Activated CD4-positive, alpha-beta T cell treated with anti-CD3 and anti-CD28 coated beads for 48 hours (primary cell): ENCODE results near the gene DOC2A.
A peak's percentile ranks its signal among the peaks of the same experiment; 100 is the strongest.

Experiments used
- DNase-seq: peaks from one replicate; pipeline ENCODE4 v3.0.0-alpha.2; 2020

The DOC2A gene

DNA sequence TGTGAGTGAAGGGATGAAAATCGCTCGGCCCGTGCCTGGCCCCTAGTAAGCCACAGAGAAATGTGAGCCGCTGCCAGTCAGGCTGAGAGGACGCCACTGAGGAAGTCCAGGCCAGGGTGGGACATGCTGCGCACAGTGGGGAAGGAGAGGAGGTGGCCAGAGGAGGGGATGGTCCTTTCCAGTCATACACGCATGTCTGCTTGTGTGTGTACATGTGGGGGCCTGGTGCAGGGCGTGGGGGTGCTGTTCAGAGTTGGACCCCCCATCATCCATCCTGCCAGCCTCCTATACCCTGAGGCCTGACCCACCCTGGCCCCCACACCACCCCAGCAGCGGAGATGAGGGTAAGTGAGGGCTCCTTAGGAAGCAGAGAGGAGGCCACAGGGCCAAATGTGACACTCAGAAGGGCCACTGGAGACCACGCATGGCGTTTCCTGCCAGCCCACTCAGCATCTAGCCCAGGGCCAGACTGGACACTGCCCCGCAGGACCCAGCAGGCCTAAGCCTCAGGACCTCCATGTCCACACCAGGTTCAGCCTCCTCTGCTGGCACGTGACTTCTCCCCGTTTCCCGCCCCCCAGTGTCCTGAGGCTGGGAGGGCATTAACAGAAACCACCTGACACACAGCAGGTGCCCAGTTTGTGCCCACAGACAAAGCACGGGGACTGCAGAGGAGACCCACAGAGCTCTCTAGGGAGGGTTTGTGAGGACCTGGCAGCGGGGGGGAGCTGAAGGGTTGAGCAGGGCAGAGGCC, 7.0 kb downstream of the DOC2A start:
- DNase-seq: no peak

DNA sequence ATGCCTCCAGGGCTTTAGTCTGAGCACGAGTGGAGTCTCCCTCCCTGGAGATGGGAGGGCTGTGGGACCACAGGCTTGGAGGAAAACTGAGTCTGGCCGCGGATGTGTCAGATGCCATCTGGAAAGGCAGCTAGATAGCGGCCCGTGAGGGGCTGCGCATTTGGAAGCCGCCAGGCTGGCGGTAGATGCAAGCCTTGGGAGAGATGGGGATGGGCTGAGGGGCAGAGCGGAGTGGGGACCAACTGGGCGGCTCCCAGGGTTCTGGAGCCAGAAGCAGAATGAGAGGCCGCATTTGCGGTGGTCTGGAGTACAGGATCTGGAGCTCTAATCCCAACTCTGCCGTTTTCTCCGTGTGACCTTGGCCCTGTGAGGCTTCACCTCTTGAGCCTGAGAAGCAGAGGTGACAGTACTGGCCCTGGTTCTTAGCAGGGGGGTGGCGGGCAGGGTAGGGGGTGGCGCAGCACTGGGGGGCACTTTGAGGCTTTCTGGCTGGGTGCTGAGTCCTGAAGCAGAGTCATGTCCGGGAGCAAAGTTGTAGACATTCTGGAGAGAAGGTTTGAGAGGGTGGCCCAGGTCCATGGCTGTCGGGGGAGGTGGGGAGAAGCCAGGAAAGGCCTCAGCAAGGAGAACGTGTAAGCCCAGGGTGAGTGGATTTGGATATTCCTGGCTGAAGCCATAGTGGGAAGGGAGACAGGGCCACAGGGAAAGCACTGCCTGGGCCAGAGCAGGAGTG, 8.0 kb downstream of the DOC2A start:
- DNase-seq: no peak

DNA sequence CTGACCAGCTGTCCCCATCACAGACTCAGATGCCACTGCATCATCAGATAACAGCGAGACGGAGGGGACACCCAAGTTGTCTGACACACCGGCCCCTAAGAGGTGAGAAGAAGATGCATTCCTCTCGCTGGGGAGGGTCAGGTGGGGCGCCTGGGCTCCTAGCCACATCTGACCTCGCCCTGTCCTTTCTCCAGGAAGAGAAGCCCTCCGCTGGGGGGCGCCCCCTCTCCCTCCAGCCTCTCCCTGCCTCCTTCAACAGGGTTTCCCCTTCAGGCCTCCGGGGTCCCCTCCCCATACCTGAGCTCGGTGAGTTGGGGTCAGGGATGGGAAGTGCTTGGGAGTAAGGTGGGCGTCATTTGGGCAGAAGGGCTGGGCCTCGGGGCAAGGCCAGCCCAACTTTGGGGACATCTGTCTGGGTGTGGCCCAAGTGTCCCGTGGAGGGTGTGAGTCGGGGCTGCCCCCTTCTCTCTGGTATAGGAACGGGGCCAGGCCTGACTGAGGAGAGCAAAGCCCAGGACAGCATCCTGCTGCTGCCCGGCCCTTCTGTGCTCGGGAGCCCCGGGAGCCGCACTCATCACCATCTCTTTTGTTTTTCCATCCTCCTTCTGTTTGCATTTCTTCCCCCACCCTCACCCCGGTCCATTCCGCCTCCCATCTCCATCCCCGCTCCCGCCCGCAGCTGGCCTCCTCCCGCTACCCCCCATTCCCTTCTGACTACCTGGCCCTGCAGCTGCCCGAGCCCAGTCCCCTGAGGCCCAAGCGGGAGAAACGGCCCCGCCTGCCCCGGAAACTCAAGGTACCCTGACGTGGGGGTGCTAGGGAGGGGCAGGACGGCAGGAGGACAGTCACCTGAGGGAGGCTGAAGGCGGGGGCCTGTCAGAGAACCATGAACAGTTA, 9.8 kb downstream of the DOC2A start:
- DNase-seq: no peak

DNA sequence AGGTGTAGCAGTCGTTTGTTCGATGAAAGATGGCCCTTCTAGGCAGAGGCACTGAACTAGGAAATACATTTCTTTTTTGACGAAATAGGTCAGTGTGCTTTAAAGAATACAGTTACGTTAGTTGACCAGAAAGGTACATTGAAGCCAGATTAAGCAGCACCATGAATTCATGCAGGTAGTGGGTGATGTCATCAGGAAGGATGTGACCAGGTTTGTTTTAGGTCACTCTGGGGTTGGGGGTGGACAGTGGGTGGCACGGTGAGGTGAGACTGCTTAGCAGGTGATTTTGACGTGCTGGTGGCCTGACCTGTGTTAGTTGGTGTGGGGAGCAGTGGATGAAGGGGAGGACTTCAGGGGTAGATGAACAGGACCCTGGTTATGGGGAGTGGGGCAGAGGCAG, 11.2 kb downstream of the DOC2A start:
- no peak for DNase-seq

DNA sequence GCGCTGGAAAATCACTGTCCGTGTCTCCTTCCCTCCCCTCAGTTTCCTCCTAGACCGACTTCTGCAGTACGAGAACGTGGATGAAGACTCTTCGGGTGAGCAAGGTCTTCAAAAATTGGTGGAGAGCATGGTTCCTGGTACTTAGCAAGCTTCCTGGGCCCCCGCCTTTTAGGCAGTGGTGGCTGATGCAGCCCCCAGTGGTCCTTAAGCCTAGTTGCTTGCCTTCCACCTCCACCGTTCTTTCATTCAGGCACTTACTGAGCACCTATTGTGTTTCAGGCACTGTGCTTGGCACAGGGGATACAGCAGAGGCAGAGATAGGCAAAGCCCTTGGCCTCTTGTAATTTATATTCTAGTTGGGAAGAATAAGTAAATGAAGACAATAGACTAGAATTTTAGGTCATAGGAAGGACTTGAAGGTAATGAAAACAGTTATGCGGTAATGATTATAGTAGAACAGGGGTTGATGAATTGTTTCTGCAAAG, 14.0 kb downstream of the DOC2A start:
- no peak for DNase-seq

DNA sequence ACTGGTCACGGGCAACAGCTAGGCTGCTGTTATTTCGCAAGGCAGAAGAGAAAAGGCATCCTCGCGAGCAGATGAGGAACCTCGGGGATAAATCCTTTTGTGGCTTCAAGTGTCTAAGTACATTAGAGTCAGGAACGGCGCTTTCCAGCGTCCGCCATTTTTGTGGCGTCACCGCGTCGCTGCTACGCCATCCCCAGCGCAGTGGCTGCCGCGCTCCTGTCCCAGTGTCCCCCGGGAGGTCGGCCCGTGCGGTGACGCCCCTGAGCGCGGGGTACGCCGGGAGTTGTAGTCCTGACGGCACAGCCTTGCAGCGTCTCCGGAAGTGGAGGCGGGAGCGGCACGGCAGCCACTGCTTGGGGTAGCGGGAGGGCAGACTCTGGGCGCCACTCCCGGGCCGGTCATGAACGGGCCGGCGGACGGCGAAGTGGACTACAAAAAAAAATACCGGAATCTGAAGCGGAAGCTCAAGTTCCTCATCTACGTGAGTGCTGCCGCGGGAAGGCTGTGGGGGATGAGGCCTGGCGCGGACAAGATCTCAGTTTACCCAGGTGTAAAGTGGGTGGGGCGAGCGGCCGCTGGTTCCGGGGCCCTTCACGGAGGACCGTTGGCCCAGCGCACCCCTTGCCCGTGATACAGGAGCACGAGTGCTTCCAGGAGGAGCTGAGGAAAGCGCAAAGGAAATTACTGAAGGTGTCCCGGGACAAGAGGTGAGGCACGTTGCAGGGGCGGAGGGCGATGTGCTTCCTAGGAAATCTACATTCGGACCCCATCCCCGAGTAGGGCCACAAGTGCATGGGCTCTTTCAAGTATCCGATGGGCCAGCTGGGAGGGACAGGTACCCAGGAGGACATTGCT, 14.7 kb downstream of the DOC2A start, which contains the start of gene INO80E:
TSS of gene INO80E (plus strand) at position 331 of the 855 bp plus-strand sequence. CDS start at position 401, 70 bp downstream.
- DNase-seq: peak; percentile 100

DNA sequence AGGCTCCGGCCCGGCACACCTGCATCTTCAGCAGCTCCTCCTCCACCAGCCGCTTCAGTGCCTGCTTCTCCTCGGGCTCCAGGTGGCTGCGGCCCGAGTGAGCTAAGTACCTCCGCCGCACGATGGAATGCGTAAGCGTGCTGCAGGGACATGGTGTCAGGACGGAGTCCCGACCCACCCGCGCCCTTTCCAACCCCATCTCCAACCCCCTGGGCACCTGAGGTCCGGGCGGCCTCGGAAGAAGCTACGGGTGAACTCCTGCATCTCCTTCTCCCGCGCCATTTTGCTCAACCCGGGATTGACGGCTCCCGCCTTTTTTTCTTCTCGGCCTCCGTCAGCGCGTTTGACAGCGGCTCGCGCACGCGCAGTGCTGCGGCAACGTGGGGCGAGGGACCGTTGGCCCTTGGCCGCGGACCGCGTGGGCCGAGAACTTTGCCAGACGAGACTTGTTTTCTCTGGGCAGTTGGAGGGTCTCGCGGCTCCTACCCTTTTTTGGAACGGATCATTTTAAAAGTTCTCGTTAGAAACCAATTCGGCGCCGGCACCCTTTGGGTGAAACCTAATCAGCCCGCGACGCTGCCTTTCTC, 15.4 kb downstream of the DOC2A start, which contains the start of gene HIRIP3:
TSS of gene HIRIP3 (minus strand) at position 294 of the 587 bp plus-strand sequence. CDS start at position 282, 12 bp downstream.
- DNase-seq: peak; percentile 92

DNA sequence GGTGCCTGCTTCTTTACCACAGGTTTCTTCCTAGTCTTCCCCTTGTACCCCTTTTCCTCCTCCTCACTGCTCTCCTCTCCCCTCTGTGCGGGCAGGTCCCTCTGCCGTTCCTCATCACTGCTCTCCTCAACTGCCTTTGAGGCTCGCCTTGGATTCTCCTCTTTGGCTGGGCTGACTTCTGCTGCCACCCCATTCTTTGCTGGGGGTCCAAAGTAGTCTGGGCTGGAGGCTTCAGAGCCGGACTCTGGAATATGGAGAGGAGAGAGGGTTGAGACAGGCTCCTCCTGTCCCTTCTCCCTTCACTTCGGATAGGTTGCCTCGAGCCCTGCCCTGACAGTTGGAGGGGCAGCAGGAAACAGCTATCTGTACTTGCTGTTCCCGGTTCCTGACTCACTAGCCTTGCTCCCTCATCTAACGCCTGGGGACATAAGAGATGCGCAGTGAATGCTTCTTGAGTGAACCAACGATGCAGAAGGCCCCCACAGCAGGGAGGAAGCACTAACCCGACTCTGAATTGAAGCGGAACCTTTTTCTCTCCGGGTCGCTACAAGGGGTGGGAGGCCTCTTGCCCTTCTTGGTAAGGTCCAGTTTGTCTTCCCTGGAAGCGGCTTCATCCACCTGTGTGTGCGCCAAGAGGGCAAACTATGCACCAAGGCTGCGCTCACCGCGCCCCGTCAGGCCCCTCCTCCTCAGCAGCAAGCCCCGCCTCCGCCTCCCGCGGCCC, 16.1 kb downstream of the DOC2A start:
- DNase-seq: peak; percentile 85

DNA sequence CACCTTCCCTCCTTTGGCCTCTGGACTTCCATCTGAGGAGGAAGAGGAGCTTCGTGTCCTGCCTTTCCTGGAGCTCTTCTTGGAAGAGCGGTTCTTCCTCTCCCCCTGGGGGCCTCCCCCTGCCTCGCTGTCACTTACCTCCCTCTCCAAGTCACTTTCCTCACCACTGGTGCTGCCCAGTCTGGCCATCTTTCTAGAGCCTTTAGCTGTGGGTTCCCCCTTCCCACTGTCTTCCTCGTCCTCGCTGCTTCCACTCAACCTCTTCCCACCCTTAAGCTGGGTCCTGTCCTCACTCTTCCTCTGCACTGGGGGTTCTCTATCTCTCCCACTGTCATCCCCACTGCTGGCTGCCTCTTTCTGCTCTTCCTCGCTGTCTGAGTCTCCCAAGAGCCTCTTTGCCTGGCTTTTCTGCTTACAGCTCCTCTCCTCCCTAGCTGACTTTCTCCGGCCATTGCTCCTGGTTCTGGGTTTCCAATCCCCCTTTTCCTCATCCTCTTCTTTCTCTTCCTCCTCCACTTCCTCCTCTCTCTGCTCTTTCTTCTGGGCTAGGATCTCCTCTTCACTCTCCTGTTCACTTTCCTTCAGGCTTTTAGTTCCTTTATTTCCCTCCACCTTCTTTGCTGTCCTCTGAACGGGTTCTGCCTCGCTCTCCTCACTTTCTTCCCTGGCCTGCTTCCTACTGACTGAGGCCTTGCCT, 16.8 kb downstream of the DOC2A start:
- no peak for DNase-seq

DNA sequence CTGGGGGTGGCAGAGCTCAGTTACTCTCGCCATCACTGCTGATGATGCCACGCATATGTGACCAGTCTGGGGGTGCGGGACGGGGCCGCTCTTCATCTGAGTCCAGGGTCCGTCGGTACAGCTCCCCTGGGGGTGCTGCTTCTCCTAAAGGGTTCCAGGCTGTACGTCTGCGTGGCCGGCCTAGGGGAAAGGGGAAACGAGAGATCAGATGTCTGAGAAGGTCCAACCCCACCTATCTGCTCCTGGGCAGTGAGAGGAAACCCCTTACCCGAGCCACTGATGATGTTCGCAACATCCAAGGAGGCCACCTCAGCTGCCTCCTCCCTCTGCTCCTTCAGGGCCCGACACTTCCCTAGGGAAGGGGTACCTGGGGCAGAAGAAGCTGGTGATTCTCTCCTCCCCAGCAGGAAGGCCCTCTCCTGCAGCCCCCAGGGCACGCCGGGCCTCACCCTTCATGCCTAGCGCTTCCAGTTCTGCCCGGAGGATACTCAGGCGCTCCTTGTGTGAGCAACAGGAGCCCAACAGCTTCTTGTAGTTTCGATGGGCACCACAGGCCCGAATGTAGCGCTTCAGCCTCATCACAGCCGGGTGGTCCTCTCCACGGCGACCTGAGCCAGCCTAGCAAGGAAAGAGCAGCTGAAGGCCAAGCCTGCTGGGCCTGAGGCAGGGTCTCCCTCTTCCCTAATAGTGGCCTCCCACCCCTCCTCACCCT, 17.5 kb downstream of the DOC2A start:
- no peak for DNase-seq

DNA sequence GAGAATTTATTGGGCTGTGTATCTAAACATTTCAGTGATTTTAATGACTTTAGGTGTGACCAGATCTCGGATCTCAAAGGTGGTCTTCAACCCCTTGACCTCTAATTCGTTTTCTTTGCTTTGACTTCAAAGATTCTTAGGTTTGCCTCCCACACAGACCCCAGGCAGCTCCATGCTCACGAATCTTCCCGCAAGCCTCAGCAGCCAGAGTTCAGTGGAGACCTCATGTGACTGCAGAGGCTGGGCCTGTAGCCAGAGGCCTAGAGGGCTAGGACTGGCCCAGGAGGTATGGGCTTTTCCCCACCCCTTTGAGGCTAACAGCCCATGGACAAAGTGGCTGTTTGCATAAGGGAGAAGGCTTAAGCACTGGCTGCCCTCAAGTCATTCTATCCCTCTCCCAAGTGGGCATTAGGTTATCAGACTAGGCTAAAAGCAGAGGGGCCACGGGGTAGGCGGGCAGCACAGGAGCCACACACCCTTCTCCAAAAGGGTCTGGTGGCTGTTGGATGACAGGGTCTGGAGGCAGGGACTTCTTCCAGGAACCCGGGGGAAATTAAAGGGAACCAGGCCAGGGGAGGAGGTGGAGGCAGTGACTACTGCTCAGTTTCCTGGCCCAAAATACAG, 18.4 kb downstream of the DOC2A start:
- DNase-seq: no peak

DNA sequence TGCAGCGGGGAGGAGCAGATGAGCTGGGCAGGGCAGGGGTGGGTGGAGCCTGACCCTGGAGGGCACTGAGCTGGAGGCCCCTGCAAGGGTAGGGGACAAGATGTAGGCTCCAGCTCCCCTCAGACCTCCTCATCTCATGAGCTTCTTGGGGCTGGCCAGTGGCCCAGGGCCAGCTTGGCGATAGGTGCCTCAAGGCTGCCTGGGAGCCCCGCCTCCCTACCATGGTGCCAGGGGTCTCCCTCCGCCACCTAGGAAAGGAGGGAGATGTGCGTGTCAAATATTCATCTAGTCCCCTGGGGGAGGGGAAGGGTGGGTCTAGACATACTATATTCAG, 19.3 kb downstream of the DOC2A start:
- no peak for DNase-seq

DNA sequence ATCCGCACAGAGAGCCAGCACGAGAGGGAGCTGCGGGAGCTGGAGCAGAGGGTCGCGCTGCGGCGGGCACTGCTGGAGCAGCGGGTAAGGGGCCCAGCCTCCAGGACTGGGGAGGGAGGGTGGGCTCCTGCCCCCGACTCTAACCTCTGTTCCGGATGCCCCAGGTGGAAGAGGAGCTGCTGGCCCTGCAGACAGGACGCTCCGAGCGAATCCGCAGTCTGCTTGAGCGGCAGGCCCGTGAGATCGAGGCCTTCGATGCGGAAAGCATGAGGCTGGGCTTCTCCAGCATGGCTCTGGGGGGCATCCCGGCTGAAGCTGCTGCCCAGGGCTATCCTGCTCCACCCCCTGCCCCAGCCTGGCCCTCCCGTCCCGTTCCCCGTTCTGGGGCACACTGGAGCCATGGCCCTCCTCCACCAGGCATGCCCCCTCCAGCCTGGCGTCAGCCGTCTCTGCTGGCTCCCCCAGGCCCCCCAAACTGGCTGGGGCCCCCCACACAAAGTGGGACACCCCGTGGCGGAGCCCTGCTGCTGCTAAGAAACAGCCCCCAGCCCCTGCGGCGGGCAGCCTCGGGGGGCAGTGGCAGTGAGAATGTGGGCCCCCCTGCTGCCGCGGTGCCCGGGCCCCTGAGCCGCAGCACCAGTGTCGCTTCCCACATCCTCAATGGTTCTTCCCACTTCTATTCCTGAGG, 19.8 kb downstream of the DOC2A start:
- DNase-seq: no peak

DNA sequence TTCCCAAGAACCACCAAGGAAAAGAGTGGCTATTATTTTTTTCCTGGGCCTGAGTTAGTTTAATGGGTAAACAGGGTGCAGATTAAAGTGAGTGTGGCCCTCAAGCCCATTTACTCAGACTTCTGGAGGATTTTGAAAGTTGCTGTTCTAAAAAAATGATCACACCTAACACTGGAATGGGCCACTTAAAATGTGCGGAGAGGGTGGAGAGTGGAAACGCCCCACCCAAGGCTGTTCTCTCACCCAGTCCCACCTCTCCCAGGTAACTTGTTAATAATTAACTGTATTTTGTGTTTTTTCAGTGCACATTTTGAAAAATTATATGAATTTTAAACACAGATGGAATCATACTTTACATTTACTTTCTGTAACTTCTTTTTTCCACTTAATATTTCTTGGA, 20.8 kb downstream of the DOC2A start:
- no peak for DNase-seq

DNA sequence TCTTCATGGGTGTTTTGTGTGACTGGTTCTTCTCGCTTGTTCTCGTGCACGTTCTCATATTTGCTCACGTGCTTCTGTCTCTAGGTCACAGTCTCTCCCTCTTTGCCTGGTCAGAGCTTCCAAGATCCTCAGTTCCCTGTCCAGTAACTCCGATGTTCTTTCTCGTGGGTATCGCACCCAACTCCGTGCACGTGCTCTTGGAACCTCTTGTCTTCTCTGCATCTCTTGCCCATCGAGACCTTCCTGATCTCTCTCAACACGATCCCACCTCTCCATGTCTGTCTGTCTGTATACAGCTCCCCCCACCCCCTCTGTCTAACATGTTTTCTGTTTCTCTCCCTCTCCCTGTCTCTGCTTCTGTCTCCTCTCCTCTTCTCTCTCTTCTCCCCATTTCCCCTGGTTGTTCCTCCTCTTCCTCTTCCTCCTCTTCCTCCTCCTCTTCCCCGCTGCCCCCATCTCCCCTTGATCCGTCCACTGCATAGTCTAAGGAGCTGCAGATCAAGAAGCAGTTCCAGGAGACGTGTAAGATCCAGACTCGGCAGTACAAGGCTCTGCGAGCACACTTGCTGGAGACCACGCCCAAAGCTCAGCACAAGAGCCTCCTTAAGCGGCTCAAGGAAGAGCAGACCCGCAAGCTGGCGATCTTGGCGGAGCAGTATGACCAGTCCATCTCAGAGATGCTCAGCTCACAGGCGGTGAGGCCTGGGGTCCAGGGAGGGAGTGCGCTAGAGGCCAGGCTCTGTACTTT, 21.5 kb downstream of the DOC2A start:
- DNase-seq: no peak

DNA sequence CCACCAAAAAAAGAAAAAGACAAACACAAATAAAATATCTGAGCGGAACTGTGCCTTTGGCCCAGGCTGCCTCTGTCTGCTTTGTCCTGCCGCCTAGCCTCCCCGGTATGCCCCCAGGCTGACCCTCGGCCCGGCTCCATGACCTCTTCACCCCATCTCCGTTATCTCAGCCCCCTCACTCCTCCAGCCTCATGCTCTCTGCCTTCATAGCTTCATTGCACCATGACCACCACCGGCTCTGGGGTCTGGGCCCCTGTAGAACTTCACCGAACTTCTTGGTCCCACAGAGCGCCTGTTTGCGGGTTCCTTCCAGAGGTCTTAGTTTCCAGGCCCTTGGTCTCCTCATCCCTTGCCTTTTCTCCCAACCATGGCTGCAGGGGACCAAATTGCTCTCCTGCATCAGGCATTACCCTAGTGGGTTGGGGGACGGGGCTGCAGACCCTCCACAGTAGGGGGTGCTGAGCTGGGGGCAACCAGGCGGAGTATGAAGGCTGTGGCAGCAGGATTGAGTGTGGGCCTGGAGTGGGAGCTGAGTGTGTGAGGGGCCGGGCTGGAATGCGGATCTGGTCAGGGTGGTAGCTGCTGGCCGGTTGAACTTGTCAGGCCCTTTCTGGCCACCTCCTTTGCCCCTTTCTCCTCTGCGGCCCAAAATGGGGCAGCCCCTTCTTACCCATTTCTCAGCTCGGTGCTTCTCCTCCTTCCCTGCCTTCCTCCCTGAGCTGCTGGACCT, 22.3 kb downstream of the DOC2A start:
- no peak for DNase-seq
